Measurements from ENCODE around the gene INSM1.

GRCh38 chr20:20417876-20418676 is 50.2 kb downstream of the INSM1 start:
- no peak for TF ChIP-seq CTCF (IDR thresholded peaks at IDR 0.05; ENCODE audit: low read length)
- no peak for TF ChIP-seq EZH2 (optimal IDR thresholded peaks at IDR 0.05; ENCODE audit: low read depth, low read length)

Data from MM.1S (cell line).